Stimulated activated CD8-positive, alpha-beta memory T cell treated with anti-CD3 and anti-CD28 coated beads, Interleukin-12 subunit alpha, Interleukin-12 subunit beta, amount 100 ng/mL, for 4 hours (primary cell): ENCODE measurements around the gene NCAPD3.

Experiments
- DNase-seq: peaks from one replicate; pipeline ENCODE4 v3.0.0-alpha.2; 2020; ENCODE audit warnings: low read depth

The NCAPD3 gene

GRCh38 chr11:134159652-134160051 is 64.1 kb downstream of the NCAPD3 start:
- DNase-seq = no peak

- DNase-seq = no peak
Measured at GRCh38 chr11:134158023-134158422, 65.7 kb downstream of the NCAPD3 start.

GRCh38 chr11:134157451-134157850 is 66.3 kb downstream of the NCAPD3 start:
- DNase-seq = no peak

- no peak for DNase-seq
Measured at GRCh38 chr11:134155946-134156865, 67.6 kb downstream of the NCAPD3 start.

GRCh38 chr11:134155456-134155855 is 68.3 kb downstream of the NCAPD3 start:
- DNase-seq = no peak

GRCh38 chr11:134154441-134154840 is 69.3 kb downstream of the NCAPD3 start:
- DNase-seq = no peak

GRCh38 chr11:134153147-134153905 is 70.4 kb downstream of the NCAPD3 start:
- DNase-seq = no peak

- no peak for DNase-seq
Measured at GRCh38 chr11:134152696-134153095, 71.1 kb downstream of the NCAPD3 start.

- no peak for DNase-seq
Measured at GRCh38 chr11:134151083-134151747, 72.6 kb downstream of the NCAPD3 start.

GRCh38 chr11:134150195-134150903 is 73.4 kb downstream of the NCAPD3 start:
- no peak for DNase-seq

GRCh38 chr11:134149371-134149770 is 74.4 kb downstream of the NCAPD3 start:
- no peak for DNase-seq

- no peak for DNase-seq
Measured at GRCh38 chr11:134146598-134146997, 77.2 kb downstream of the NCAPD3 start.

- DNase-seq = no peak
Measured at GRCh38 chr11:134145715-134146114, 78.1 kb downstream of the NCAPD3 start.

GRCh38 chr11:134144744-134145143 is 79.0 kb downstream of the NCAPD3 start:
- no peak for DNase-seq

GRCh38 chr11:134143801-134144200 is 80.0 kb downstream of the NCAPD3 start:
- no peak for DNase-seq

- no peak for DNase-seq
Measured at GRCh38 chr11:134142536-134142935, 81.2 kb downstream of the NCAPD3 start.

- no peak for DNase-seq
Measured at GRCh38 chr11:134140961-134141490, 82.7 kb downstream of the NCAPD3 start.

- no peak for DNase-seq
Measured at GRCh38 chr11:134139873-134140331, 83.9 kb downstream of the NCAPD3 start.

GRCh38 chr11:134139303-134139872 is 84.4 kb downstream of the NCAPD3 start:
- no peak for DNase-seq

- DNase-seq = no peak
Measured at GRCh38 chr11:134138376-134138775, 85.4 kb downstream of the NCAPD3 start.

GRCh38 chr11:134134167-134134566 is 89.6 kb downstream of the NCAPD3 start:
- DNase-seq = no peak
